K562 (cell line): ENCODE data around the gene OR5H2. TPM values are rescaled to one million over a fixed set of nuclear protein-coding genes. Genes with fewer than 3 reads are reported as not detected.

Experiments
- ATAC-seq: fragments of 200-7000 bp; cut with Tn5 transposase; 3 replicates; pipeline ENCODE4 v1.9.1; 2020; ENCODE audit warnings: moderate library complexity
- BruUV-seq: library from RNA; stranded (reverse); fragments of 400-500 nt; replicated peaks from 2 replicates; lab custom pipeline; 2021; lab: Mats Ljungman, UMichigan
- CTCF ChIA-PET: fragments of 300-600 bp; formaldehyde crosslinking; extraction: SDS; loops from one replicate; lab custom pipeline; 2021; ENCODE audit warnings: low intra/inter-chr PET ratio; lab: Yijun Ruan, JAX
- POLR2A ChIA-PET: fragments of 300-600, 350-650 bp; sonication (Branson Sonifier 250); formaldehyde crosslinking; extraction: SDS; loops from one replicate; lab custom pipeline; 2021; ENCODE audit warnings: antibody characterized with exemption, inconsistent platforms; lab: Yijun Ruan, JAX
- DNase-seq, 4 experiments: peaks; one replicate each; pipeline versions ENCODE4 v3.0.0 to v3.0.0-alpha.2; 2011 to 2018; ENCODE audit warnings: low spot score in 3 of 4, mixed read lengths in 3 of 4; ENCODE audit errors: extremely low read depth in 1 of 4
- FAIRE-seq: peaks from 2 replicates; lab custom pipeline; 2011; peaks lifted over from hg19 to GRCh38; lab: Jason Lieb, UNC
- H2AFZ ChIP-seq: 2 replicates; pipeline ENCODE4 v1.6.0; 2011; ENCODE audit warnings: low read depth, low read length, control low read depth, inconsistent platforms
- H3K27ac ChIP-seq: fragments of 200-600 bp; 3 replicates; pipeline ENCODE4 v1.8.0; 2011; ENCODE audit warnings: low read depth, mild to moderate bottlenecking, control low read depth, inconsistent platforms, low read length, moderate library complexity, mixed read lengths; ENCODE audit errors: extremely low read depth
- H3K27me3 ChIP-seq, 2 experiments: fragments of 300-600 bp in 1 of 2; 2 replicates in 1 of 2; 3 replicates in 1 of 2; pipeline versions ENCODE4 v1.6.0 to v1.8.0; 2011; ENCODE audit warnings: inconsistent platforms in 2 of 2, low read length in 2 of 2, mild to moderate bottlenecking in 1 of 2, mixed read lengths in 1 of 2, moderate library complexity in 1 of 2; ENCODE audit not compliant: control insufficient read depth in 2 of 2, insufficient read depth in 2 of 2
- H3K36me3 ChIP-seq: fragments of 300-600 bp; 3 replicates; pipeline ENCODE4 v1.8.0; 2011; ENCODE audit warnings: mild to moderate bottlenecking, low read length, inconsistent platforms; ENCODE audit not compliant: control insufficient read depth, insufficient read depth
- H3K4me1 ChIP-seq, 2 experiments: fragments of 200-600 bp in 1 of 2; replicated peaks in 1 of 2; 2 replicates in 1 of 2; 3 replicates in 1 of 2; pipeline versions ENCODE4 v1.5.1 to v1.8.0; 2011; ENCODE audit warnings: inconsistent platforms in 2 of 2, low read length in 2 of 2, mild to moderate bottlenecking in 1 of 2, mixed read lengths in 1 of 2, moderate library complexity in 1 of 2; ENCODE audit not compliant: control insufficient read depth in 2 of 2, insufficient read depth in 2 of 2
- H3K4me2 ChIP-seq: 2 replicates; pipeline ENCODE4 v1.6.1; 2011; ENCODE audit warnings: low read length, control low read depth, inconsistent platforms, mixed read lengths; ENCODE audit not compliant: insufficient read depth
- H3K4me3 ChIP-seq: fragments of 200-600 bp; sonication (generic), shearing (Covaris generic); 2 replicates; pipeline ENCODE4 v1.5.1; 2016; ENCODE audit warnings: control low read depth, inconsistent platforms
- H3K79me2 ChIP-seq: fragments of 200-600 bp; 3 replicates; pipeline ENCODE4 v1.8.0; 2011; ENCODE audit warnings: low read length, inconsistent platforms; ENCODE audit not compliant: control insufficient read depth, insufficient read depth
- H3K9ac ChIP-seq, 2 experiments: 2 replicates each; pipeline versions ENCODE4 v1.6.0 to v1.6.1; 2011; ENCODE audit warnings: low read depth in 2 of 2, low read length in 2 of 2, control low read depth in 1 of 2, inconsistent platforms in 1 of 2, mild to moderate bottlenecking in 1 of 2, mixed read lengths in 1 of 2; ENCODE audit not compliant: insufficient read depth in 1 of 2
- H3K9me1 ChIP-seq: one replicate; pipeline ENCODE4 v1.6.0; 2011; ENCODE audit warnings: inconsistent platforms, mild to moderate bottlenecking, low read length, moderate library complexity; ENCODE audit not compliant: control insufficient read depth, insufficient read depth
- H3K9me3 ChIP-seq: replicated peaks from 2 replicates; pipeline ENCODE4 v1.5.1; 2011; ENCODE audit warnings: low read depth, low read length, inconsistent platforms; ENCODE audit not compliant: control insufficient read depth, insufficient read depth
- H4K20me1 ChIP-seq: replicated peaks from 2 replicates; pipeline ENCODE4 v1.6.1; 2011; ENCODE audit warnings: low read length, inconsistent platforms, mixed read lengths; ENCODE audit not compliant: control insufficient read depth, insufficient read depth
- ATF1 ChIP-seq, 2 experiments: fragments of 450-650 bp in 1 of 2; IDR thresholded peaks; 2 replicates each; pipeline ENCODE4 v1.6.1; 2016; ENCODE audit warnings: missing compliant biosample characterization in 1 of 2, missing genetic modification characterization in 1 of 2
- ATF7 ChIP-seq: fragments of 450-650 bp; IDR thresholded peaks from 2 replicates; pipeline ENCODE4 v1.7.1; 2014; ENCODE audit warnings: mild to moderate bottlenecking, moderate library complexity
- EGR1 ChIP-seq: fragments of 450-650 bp; conservative IDR thresholded peaks from 2 replicates; pipeline ENCODE4 v1.6.1; 2017; ENCODE audit warnings: mild to moderate bottlenecking
- HMGN3 ChIP-seq: IDR thresholded peaks from 2 replicates; pipeline ENCODE4 v1.6.1; 2011; ENCODE audit warnings: borderline replicate concordance, low read depth, mild to moderate bottlenecking, mixed read lengths, low read length; ENCODE audit not compliant: insufficient read length; ENCODE audit errors: extremely low read depth
- MAX ChIP-seq: sonication (generic); formaldehyde crosslinking; IDR thresholded peaks from 2 replicates; pipeline ENCODE4 v1.9.0; 2022; ENCODE audit warnings: mild to moderate bottlenecking, missing genetic modification reagents
- NFYB ChIP-seq: IDR thresholded peaks from 2 replicates; pipeline ENCODE4 v1.6.1; 2011; ENCODE audit warnings: mild to moderate bottlenecking, moderate library complexity; ENCODE audit not compliant: insufficient read length; ENCODE audit errors: extremely low read depth
- PCBP2 ChIP-seq: fragments of 200-400 bp; formaldehyde crosslinking; IDR thresholded peaks from 2 replicates; pipeline ENCODE4 v1.6.1; 2018; ENCODE audit warnings: low read length, low read depth, mild to moderate bottlenecking, moderate library complexity; ENCODE audit not compliant: poor library complexity, severe bottlenecking
- REST ChIP-seq, 2 experiments: fragments of 450-650 bp; formaldehyde crosslinking in 1 of 2; IDR thresholded peaks; 2 replicates each; pipeline versions ENCODE4 v1.4.0 to v1.6.1; 2014 to 2020; ENCODE audit warnings: mild to moderate bottlenecking in 2 of 2, borderline replicate concordance in 1 of 2, low read depth in 1 of 2
- SNRNP70 ChIP-seq: fragments of 200-400 bp; formaldehyde crosslinking; optimal IDR thresholded peaks from 2 replicates; pipeline ENCODE3; 2017; ENCODE audit warnings: low read depth, low read length
- SPI1 ChIP-seq: IDR thresholded peaks from 2 replicates; pipeline ENCODE4 v1.6.1; 2011; ENCODE audit warnings: low read depth, low read length, control low read depth, borderline replicate concordance
- ZNF324 ChIP-seq: fragments of 250-450 bp; sonication (Bioruptor Pico); IDR thresholded peaks from 2 replicates; pipeline ENCODE4 v1.4.0; 2020; ENCODE audit warnings: mild to moderate bottlenecking
- ZNF639 ChIP-seq, 2 experiments: fragments of 200-800 bp in 1 of 2; sonication (Bioruptor generic) in 1 of 2; sonication (generic) in 1 of 2; formaldehyde crosslinking in 1 of 2; IDR thresholded peaks in 1 of 2; conservative IDR thresholded peaks in 1 of 2; 2 replicates each; pipeline versions ENCODE4 v1.5.0 to v1.6.1; 2016 to 2020; ENCODE audit warnings: missing compliant biosample characterization in 1 of 2, missing genetic modification characterization in 1 of 2, missing genetic modification reagents in 1 of 2
- WGBS: fragments of 100-300 bp; shearing (Covaris generic); methylation state at CpG from one replicate; pipeline ENCODE4 v1.1.6; 2016; ENCODE audit warnings: low coverage, mixed read lengths; ENCODE audit not compliant: insufficient coverage; ENCODE audit errors: missing lambda C conversion rate; 5-methylcytosine and 5-hydroxymethylcytosine counted together
- in situ Hi-C: fragments of 300-500 bp; cut with MboI; formaldehyde crosslinking; loops from 4 replicates; pipeline ENCODE4 v1.15.0; 2018; ENCODE audit warnings: inconsistent platforms, mixed read lengths
- intact Hi-C: fragments of 100-400 bp; cut with micrococcal nuclease; formaldehyde crosslinking; loops from 2 replicates; pipeline ENCODE4 v1.14.2; 2022
- polyA plus RNA-seq, 8 experiments: library from polyadenylated mRNA; depleted of rRNA in 4 of 8; stranded (reverse) in 5 of 8; unstranded in 3 of 8; fragments of >200 nt; fragmentation: Nextera tagmentation in 2 of 8; fragmentation: Illumina TruSeq in 1 of 8; extraction: Ambion mirVana in 2 of 8; extraction: Trizol in 1 of 8; gene quantifications; 2 replicates each; pipeline versions ENCODE4 v1.2.1 to v1.2.3, GENCODE V29; 2011 to 2014; ENCODE audit warnings: inconsistent platforms in 1 of 8, missing spikeins in 1 of 8
- total RNA-seq, 7 experiments: library from RNA; depleted of rRNA in 6 of 7; stranded (reverse); fragments of >200 nt in 6 of 7; fragmentation: Illumina TruSeq in 2 of 7; extraction: Trizol in 2 of 7; gene quantifications; 2 replicates each; pipeline versions ENCODE4 v1.2.1 to v1.2.3, GENCODE V29; 2011 to 2021; ENCODE audit warnings: low replicate concordance in 1 of 7

The OR5H2 gene
- total and polyA plus RNA-seq, 9 of the 15 experiments (the other 6 are each of a cell fraction or from before 2014, with no cell fraction given), result not detected

GRCh38 chr3:98322101-98322500, 39.8 kb downstream of the OR5H2 start:
- TF ChIP-seq ATF1 (CRISPR knock-in tag; IDR thresholded peaks at IDR 0.05) (no peak), ATF1 (tag; IDR thresholded peaks at IDR 0.05) (no peak), SNRNP70 (no peak), ATF7 (no peak), NFYB (no peak), SPI1 (no peak), PCBP2 (no peak), MAX (CRISPR knock-in tag) (no peak), HMGN3 (no peak), ZNF639 (CRISPR knock-in tag; conservative IDR thresholded peaks at IDR 0.05 in 1 of 2, IDR thresholded peaks at IDR 0.05 in 1 of 2) (no peak), REST (IDR thresholded peaks at IDR 0.05; ENCODE audit: borderline replicate concordance) (no peak), REST (CRISPR knock-in tag; IDR thresholded peaks at IDR 0.05; ENCODE audit: low read depth) (no peak), EGR1 (no peak), ZNF324 (CRISPR knock-in tag) (no peak)
- no peaks in the 10 kb centered on the region for H3K79me2 ChIP-seq
- H3K27ac ChIP-seq, result no peak overlapping the region
- ATAC-seq (no peak), FAIRE-seq (no peak), DNase-seq (no peak)
- BruUV-seq, result no TSS peak
- no peaks in the 10 kb centered on the region for H3K9me3 ChIP-seq
- ChIA-PET POLR2A (no interaction called here), CTCF (no interaction called here)
- no peaks in the 10 kb centered on the region for H3K27me3 ChIP-seq
- 4% methylated on average over 2 of the region's 2 CpGs for WGBS
- H2AFZ ChIP-seq, result no peak overlapping the region
- no peak overlapping the region for H3K9ac ChIP-seq
- no peaks in the 10 kb centered on the region for H3K9me1 ChIP-seq
- H3K36me3 ChIP-seq, result no peaks in the 10 kb centered on the region
- no peaks in the 10 kb centered on the region for H3K4me1 ChIP-seq
- intact Hi-C loops, result no loop called here
- in situ Hi-C loops, result loop anchor here (25.0 kb wide), 1 partner anchor 535 kb away; no protein-coding TSS in a partner anchor
- H3K4me2 ChIP-seq, result no peak overlapping the region
- H4K20me1 ChIP-seq, result no peaks in the 10 kb centered on the region
- H3K4me3 ChIP-seq, result no peak overlapping the region
